Dendritic cell treated with granulocyte-macrophage colony-stimulating factor and Interleukin-4, amounts not matched to agents 40 ng/mL and 50 ng/mL, for 4 days (primary cell): Measurements from ENCODE around the gene KCNN3.

Experiments
- H3K27ac Mint-ChIP-seq: one replicate; pipeline ENCODE4 v1.8.0; 2022; ENCODE audit warnings: mild to moderate bottlenecking, mixed read lengths
- H3K27me3 Mint-ChIP-seq: one replicate; pipeline ENCODE4 v1.8.0; 2022; ENCODE audit warnings: mild to moderate bottlenecking, mixed read lengths
- H3K36me3 Mint-ChIP-seq: one replicate; pipeline ENCODE4 v1.8.0; 2022; ENCODE audit warnings: low read depth, mixed read lengths
- H3K4me1 Mint-ChIP-seq: one replicate; pipeline ENCODE4 v1.8.0; 2022; ENCODE audit warnings: low read depth, mixed read lengths
- H3K4me3 Mint-ChIP-seq: one replicate; pipeline ENCODE4 v1.8.0; 2022; ENCODE audit warnings: mild to moderate bottlenecking, moderate library complexity, mixed read lengths
- H3K9me3 Mint-ChIP-seq: one replicate; pipeline ENCODE4 v1.8.0; 2022; ENCODE audit warnings: mixed read lengths
- intact Hi-C: fragments of 100-400 bp; cut with micrococcal nuclease; formaldehyde crosslinking; loops from one replicate; pipeline ENCODE4 v1.15.0; 2022

The KCNN3 gene

DNA sequence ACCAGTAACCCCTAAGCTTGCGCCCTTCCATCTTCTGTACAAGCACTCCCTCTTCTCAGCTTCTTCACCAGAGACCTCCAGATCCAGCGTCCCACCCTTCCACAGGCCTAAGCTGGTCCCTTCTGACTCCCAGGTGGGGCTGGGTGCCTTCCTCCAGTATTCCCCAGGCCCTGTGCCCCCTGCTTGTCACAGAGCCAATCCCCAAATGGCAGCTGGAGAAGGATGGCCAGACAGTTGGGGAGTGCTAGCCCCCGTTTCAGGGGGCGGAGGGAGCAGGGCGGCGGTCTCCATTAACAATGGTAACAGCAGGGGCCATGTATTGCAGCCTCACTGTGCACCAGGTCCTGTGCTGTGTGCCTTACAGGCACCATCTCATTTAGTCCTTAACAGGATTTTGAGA, 85.7 kb downstream of the KCNN3 start:
- Mint-ChIP-seq H3K9me3 (no peaks in the 10 kb centered on the region), H3K27me3 (peaks cover 1% of the 10 kb centered on the region), H3K4me1 (no peaks in the 10 kb centered on the region), H3K27ac (no peak overlapping the region), H3K4me3 (no peak overlapping the region), H3K36me3 (no peaks in the 10 kb centered on the region)
- intact Hi-C loops = no loop called here

DNA sequence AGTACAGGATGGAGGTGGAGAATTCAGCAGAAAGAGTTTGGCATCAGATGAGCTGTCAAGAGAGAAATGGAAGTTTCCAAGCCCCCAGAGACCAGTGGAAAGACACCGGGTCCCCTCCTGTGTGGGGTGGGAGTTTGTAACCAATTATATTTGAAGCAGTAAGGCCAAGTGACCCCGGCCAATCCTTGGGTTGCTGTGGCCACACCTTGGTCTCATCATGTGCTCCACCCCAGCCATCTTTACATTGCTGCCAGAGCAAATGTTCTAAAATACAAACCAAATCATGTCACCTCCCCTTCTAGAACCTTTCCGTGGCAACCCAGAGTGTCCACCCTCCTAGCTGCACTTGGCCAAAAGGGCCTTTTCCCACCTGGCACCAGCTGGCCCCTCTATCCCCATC, 86.1 kb downstream of the KCNN3 start:
- peaks cover 4% of the 10 kb centered on the region for H3K9me3 Mint-ChIP-seq
- no peaks in the 10 kb centered on the region for H3K36me3 Mint-ChIP-seq
- no peaks in the 10 kb centered on the region for H3K27me3 Mint-ChIP-seq
- no peak overlapping the region for H3K27ac Mint-ChIP-seq
- intact Hi-C loops = no loop called here
- no peaks in the 10 kb centered on the region for H3K4me1 Mint-ChIP-seq
- H3K4me3 Mint-ChIP-seq = no peak overlapping the region

DNA sequence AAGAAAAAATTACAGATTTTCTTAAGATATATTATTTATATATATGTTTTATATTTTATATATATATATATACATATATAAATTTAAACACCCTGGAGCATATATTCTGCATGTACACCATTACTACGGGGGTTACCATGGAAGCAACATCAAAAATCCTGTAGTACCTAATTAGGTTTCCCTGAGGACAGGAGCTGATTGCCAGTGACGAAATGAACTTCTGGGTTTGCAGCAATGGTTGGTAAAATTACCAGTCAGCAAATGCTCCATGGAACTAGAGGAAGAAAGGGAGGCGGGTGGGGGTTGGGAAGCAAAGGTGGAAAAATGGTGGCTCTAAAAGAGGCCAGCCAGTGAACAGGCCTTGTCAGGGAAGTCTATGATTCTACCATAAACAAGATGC, 89.5 kb downstream of the KCNN3 start:
- H3K27me3 Mint-ChIP-seq = no peaks in the 10 kb centered on the region
- no peak overlapping the region for H3K27ac Mint-ChIP-seq
- H3K36me3 Mint-ChIP-seq = no peaks in the 10 kb centered on the region
- H3K4me1 Mint-ChIP-seq = no peaks in the 10 kb centered on the region
- intact Hi-C loops = no loop called here
- H3K4me3 Mint-ChIP-seq = no peak overlapping the region
- peaks cover 8% of the 10 kb centered on the region for H3K9me3 Mint-ChIP-seq

DNA sequence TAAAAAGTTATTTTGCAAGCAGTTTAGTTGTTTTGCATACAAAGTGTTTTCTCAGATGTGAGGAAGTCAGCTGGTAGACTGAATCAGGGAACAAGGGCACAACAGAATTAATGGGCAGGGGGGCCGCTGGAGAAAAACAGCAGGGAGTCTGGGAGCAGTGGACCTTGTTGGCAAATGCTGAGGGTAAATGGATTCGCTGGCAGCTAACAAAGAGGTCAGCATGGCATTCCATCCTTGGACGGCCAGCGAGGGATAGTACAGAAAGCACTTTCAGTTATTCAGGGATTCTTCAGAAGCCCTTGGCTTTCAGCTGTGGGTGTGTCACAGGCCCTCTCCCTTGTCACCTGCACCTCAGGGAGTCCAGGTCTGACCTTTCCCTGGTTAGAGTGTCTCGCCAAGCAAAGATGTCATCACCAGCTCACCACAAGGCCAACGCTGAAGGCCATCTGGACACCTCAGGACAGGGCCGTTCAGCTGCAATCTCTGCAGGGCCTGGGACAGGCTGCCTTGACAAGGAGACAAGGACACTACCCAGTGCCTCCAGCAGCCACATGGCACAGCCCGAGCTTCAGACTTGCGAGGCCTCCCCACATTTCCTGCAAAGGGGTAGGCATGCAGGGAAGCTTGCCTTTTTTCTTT, 90.4 kb downstream of the KCNN3 start:
- Mint-ChIP-seq H3K36me3 (no peaks in the 10 kb centered on the region), H3K4me1 (no peaks in the 10 kb centered on the region), H3K27me3 (no peaks in the 10 kb centered on the region), H3K9me3 (peaks cover 8% of the 10 kb centered on the region), H3K4me3 (no peak overlapping the region), H3K27ac (no peak overlapping the region)
- intact Hi-C loops = no loop called here

DNA sequence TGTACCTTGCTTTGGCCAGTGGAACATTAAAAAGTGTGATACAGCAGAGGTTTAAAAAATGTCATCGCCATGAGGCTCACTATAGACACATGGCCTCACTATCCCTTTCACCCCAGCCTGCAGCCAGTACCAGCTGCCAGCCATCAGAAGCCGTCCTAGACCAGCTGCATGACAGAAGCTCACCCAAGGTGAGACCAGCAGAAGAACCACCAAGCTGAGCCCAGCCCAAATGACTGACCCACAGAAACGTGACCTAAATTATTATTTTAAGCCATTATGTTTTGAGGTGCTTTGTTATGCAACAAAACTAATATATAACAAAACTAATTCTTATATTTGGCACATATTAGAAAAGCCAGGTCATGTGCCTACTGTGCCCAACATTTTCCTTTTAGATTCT, 91.1 kb downstream of the KCNN3 start:
- Mint-ChIP-seq H3K4me3 (no peak overlapping the region), H3K36me3 (no peaks in the 10 kb centered on the region), H3K27me3 (no peaks in the 10 kb centered on the region), H3K9me3 (peaks cover 8% of the 10 kb centered on the region), H3K4me1 (no peaks in the 10 kb centered on the region), H3K27ac (no peak overlapping the region)
- intact Hi-C loops = no loop called here

DNA sequence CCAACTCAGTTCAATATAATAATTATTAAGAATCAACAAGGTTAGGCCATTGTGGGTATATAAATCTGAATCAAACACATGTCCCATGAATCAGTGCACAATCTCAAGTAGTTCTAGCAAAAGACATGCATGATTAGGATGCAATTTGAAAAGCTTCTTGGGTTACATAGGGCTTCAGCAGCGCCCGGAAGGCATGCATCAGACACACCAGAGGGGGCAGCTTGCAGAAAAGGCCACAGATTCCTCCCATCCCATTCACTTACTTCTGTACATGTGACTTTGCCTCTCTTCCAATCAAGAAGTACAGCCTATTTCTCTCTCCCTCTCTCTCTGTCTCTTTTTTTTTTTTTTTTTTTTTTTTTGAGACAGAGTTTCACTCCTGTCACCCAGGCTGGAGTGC, 91.8 kb downstream of the KCNN3 start:
- Mint-ChIP-seq H3K4me1 (no peaks in the 10 kb centered on the region), H3K27ac (no peak overlapping the region), H3K4me3 (no peak overlapping the region), H3K36me3 (no peaks in the 10 kb centered on the region), H3K27me3 (peaks cover 1% of the 10 kb centered on the region), H3K9me3 (peaks cover 8% of the 10 kb centered on the region)
- intact Hi-C loops = no loop called here

DNA sequence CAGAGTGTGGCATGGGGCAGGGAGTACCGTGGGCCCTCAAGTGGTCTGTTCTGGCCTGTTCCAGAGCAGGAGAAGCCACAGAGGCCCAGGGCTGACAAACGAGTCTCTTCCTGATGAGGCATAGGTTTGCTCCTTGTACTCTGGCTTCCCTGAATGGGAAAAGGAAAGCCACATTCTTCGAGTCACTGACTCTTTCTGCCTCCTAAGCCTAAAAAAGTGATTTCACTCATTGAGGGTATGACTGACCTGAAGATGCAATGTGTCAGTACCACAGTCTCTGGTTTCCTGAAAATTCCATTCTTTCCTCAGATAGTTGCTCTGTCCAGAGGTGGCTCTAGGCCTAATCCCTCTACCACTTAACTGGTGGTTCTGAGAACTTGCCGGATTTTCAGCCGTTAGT, 92.3 kb downstream of the KCNN3 start:
- Mint-ChIP-seq H3K4me1 (no peaks in the 10 kb centered on the region), H3K36me3 (no peaks in the 10 kb centered on the region), H3K27me3 (peaks cover 1% of the 10 kb centered on the region), H3K27ac (no peak overlapping the region), H3K4me3 (no peak overlapping the region), H3K9me3 (peaks cover 8% of the 10 kb centered on the region)
- intact Hi-C loops = no loop called here

DNA sequence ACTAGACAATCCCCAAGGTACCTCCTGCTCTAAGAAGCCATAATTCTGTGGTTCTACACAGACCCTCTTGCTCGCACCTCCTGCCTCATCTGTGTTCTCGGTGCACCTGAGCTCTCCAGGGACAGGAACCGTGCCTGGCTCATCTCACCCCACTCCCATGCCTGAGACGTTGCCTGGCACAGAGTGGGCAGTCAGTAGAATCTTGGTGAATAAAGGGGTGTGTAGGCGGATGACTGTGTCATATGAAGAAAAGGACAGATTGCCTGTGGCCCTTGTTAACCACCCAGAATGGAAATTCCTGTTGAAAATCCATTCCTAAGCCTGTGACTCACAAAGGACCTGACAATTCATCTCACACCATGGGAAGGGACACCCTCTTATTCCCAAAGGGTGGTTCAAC, 92.9 kb downstream of the KCNN3 start:
- Mint-ChIP-seq H3K36me3 (no peaks in the 10 kb centered on the region), H3K9me3 (peaks cover 8% of the 10 kb centered on the region), H3K27me3 (peaks cover 1% of the 10 kb centered on the region), H3K27ac (no peak overlapping the region), H3K4me1 (no peaks in the 10 kb centered on the region), H3K4me3 (no peak overlapping the region)
- intact Hi-C loops = no loop called here

DNA sequence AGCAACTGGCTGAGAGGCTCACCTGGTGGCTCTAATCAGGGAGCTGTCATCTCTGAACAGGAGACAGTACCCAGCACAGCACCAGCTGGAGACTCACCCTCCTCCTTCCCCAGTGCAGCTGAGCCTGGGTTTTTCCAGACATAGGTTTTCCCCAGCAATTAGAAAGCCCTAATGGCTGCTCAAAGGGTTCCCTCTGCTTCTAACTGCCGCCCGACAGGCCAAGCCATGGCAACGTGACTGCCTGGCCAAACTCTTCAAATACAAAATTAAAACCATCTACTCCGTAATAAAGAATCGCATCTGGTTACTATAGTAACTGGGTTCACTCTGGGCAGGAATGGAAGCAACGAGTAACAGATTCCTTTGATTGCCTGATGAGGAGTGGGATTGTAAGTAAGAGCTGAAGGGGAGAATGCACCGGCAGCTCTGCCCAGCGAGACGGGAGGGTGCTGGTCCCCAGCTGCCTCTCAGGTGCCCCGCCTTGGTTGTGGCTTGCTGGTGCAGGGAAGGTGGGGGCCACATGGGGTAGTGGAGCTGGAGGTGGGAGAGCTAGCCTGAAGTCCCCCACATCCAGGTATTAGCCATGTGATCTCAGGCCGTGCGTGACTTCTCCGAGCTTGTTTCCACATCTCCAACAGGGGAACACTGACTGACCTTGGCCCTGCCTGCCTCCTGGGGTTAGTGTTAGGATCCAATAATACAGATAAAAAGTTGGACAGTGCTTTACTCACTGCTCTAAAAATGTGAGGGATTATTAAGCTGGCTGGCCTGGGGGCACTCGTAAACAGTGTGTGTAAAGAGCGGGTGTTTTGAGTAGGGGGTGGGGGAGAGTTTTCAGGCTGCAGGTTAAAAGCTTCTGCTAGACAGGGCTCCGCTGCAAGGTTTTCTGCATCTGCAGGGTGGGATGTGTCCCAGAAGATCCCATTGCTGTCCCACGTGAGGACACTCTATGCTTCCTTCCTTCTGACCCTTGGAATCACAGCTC, 94.2 kb downstream of the KCNN3 start:
- peaks cover 8% of the 10 kb centered on the region for H3K9me3 Mint-ChIP-seq
- peaks cover 1% of the 10 kb centered on the region for H3K27me3 Mint-ChIP-seq
- no peaks in the 10 kb centered on the region for H3K4me1 Mint-ChIP-seq
- H3K4me3 Mint-ChIP-seq = no peak overlapping the region
- intact Hi-C loops = no loop called here
- H3K36me3 Mint-ChIP-seq = no peaks in the 10 kb centered on the region
- no peak overlapping the region for H3K27ac Mint-ChIP-seq

DNA sequence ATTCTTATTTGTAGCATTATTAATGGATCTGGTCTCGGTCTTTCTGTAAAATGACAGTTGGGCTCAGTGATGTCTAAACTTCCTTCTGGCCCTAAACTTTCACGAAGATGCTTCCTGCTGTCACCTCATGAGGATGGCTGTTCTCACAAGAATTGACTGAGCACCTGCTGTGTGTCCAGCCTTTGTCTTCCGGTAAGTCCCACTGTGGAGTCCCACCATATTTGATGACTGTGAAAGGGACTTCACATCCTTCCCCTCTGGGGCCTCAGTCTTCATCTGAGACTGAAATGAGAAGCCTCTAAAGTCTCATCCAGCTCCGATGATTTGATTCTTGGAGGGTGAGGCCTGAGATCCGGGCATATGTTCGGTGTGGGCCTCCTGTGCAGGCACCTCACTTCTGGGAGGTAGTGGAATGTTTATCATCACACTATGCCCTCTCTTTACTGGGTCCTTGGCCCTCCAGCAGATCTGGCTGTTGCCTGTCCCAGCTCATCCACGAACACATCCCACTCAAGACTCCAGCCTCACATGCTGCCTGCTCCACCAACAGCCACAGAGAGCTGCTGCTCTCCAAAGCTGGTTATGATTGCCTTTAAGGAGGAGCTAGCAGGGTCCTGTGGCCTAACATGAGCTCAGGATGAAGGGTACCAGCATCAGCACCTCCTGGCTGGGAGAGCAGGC, 95.8 kb downstream of the KCNN3 start:
- no peak overlapping the region for H3K4me3 Mint-ChIP-seq
- no peaks in the 10 kb centered on the region for H3K4me1 Mint-ChIP-seq
- intact Hi-C loops = no loop called here
- peaks cover 8% of the 10 kb centered on the region for H3K9me3 Mint-ChIP-seq
- no peak overlapping the region for H3K27ac Mint-ChIP-seq
- H3K36me3 Mint-ChIP-seq = no peaks in the 10 kb centered on the region
- peaks cover 1% of the 10 kb centered on the region for H3K27me3 Mint-ChIP-seq

DNA sequence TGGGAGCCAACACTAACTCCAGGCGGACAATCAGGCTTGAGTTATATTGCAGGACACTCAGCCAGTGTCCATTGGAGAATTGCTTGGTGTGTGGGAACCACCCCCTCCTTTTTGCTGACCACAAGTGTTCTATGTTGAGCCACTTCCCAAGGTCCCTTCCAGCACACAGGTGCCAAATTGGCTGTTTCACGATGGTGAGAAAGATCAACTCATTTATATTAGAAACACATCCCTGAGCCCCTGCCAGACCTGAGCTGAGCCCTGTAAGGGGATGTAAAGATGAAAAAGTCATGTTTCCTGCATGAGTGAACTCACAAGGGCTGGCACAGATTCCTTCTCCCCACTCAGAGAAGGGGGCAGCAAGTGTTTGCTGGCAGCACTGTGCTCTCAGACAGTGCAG, 96.5 kb downstream of the KCNN3 start:
- intact Hi-C loops = no loop called here
- Mint-ChIP-seq H3K9me3 (peaks cover under 1% of the 10 kb centered on the region), H3K36me3 (no peaks in the 10 kb centered on the region), H3K4me3 (no peak overlapping the region), H3K27me3 (peaks cover 1% of the 10 kb centered on the region), H3K27ac (no peak overlapping the region), H3K4me1 (no peaks in the 10 kb centered on the region)

DNA sequence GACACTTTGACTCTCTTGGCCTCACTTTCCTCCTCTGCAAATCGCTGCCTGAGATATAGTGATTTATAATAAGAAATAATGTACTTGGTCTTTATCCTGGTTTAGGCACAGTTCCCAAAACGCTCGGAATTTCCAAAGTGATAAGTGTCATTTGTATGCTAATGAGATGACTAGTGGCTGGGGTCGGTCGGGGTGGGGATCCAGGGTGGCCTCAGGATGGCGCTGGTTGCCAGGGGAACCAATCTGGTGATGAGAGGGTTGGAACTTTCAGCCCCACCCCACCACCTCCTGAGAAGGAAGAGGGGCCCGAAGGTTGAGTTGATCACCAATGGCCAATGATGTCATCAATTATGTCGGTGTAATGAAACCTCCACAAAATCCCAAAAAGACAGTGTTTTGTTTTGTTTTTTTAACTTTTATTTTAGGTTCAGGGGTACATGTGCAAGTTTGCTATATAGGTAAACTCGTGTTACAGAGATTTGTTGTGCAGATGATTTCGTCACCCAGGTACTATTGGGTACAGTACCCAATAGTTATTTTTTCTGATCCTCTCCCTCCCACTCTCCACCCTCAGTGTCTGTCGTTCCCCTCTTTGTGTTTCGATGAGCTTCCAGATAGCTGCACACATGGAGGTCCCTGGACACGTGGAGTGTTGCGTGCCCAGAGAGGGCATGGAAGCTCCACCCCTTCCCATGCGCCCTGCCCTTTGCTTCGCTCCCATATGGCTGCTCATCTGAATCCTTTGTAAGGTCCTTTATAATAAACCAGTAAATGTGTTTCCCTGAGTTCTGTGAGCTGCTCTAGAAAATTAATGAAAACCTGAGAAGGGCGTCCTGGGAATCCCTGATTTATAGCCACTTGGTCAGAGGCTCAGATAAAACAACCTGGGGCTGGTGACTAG, 97.2 kb downstream of the KCNN3 start:
- intact Hi-C loops = no loop called here
- no peaks in the 10 kb centered on the region for H3K9me3 Mint-ChIP-seq
- H3K36me3 Mint-ChIP-seq = no peaks in the 10 kb centered on the region
- peaks cover 1% of the 10 kb centered on the region for H3K27me3 Mint-ChIP-seq
- no peak overlapping the region for H3K27ac Mint-ChIP-seq
- H3K4me1 Mint-ChIP-seq = no peaks in the 10 kb centered on the region
- H3K4me3 Mint-ChIP-seq = no peak overlapping the region

DNA sequence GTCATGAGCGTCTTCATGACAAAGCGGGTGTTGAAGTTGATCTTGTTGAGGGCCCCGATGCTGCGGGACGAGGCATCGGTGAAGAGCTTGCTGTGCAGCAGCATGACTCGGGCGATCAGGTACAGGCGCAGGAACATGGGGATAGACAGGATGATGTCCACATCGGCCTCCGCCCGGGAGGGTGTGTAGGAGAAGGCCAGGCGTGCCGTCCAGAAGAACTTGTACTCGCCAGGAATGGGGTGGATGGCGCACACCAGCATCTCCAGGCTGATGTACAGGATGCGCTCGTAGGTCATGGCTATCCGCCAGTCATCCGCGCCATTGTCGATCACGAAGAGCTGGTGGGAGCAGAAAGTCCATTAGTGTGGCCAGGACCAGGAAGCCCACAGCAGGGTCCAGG, 98.0 kb downstream of the KCNN3 start:
- Mint-ChIP-seq H3K27ac (no peak overlapping the region), H3K36me3 (no peaks in the 10 kb centered on the region), H3K4me1 (no peaks in the 10 kb centered on the region), H3K27me3 (peaks cover 1% of the 10 kb centered on the region), H3K4me3 (no peak overlapping the region), H3K9me3 (no peaks in the 10 kb centered on the region)
- intact Hi-C loops = no loop called here
